ENCODE measurements around the gene TTC29.
"Not testable (repeated sequence)": the region's sequence is repeated elsewhere in the genome, so short reads cannot be mapped to it uniquely, and the experiment has no call there.

TTC29 gene

DNA sequence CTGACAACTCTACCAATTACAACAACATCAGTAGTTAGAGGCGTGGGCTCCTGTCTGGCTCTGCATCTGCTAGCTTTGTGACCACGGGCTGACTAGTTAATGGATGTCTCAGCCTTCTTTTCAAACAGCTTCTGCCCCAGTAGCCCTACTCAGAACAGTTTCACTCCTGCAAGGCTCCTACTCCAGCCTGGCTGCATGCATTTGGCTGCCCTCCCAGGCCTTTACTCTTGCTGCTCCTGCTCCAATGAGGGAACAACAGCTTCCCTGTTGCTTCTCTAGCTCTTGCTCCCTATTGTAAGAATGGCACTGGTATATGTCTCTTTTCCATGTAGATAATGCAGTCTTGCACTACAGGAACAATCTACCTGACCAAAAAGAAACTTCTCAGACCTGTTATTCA, 93.3 kb downstream of the TTC29 start:
- no peak for DNase-seq

DNA sequence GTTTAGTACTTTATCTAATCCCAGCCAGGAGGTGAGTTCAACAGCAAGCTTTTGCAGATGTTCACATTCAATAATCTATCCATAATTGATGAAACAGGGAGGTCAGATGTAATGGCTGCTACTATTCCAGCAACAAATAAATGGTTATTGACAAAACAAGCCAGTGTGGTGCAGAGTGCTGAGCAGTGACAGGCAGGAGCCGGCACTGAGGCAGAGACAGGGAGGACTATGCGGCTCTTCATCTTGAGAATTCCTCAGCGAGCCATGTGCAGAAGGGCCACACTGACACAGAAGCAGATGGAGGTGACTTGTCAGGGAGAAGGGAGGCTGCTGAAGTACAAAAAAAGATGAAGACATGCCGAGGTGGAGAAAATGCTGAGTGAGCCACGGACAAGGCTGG, 98.3 kb downstream of the TTC29 start:
- DNase-seq: no peak

DNA sequence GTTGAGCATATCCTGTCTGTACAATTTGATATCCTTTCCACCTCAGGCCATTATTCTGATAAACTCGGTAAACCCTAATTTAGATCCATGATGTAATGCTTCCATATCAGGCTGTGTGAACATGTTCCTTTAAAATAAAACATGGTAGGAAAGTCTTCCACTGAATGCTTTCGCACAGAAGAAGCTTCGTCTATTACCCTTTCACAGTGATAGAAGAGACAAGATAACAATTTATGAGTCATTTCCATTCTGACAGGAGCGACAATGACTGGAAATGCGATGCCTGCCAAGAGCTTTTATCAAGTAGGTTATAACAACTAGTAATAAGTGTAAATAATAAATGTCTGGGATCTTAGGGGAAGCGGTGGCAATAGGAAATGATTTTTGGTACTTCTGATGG, 98.8 kb downstream of the TTC29 start:
- no peak for DNase-seq

DNA sequence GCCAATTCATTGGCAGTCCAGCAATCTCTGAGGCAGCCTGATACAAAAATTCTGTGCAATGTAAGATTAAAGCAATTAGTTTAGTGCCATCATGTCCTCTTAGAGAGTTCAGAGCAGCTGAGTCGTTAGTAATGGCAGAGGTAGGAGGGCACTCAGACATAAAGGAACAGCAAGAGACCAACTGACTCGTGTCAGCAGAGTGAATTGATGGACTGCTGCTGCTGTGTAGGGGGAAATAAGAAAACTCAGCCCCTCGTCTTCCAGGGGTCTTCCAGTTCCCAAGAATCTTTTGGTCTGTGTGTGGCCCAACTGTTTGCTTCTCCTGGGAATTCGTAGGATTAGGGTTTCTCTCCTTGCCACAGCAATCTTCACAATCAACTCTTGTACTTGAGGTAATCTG, 100.9 kb downstream of the TTC29 start:
- DNase-seq: no peak

DNA sequence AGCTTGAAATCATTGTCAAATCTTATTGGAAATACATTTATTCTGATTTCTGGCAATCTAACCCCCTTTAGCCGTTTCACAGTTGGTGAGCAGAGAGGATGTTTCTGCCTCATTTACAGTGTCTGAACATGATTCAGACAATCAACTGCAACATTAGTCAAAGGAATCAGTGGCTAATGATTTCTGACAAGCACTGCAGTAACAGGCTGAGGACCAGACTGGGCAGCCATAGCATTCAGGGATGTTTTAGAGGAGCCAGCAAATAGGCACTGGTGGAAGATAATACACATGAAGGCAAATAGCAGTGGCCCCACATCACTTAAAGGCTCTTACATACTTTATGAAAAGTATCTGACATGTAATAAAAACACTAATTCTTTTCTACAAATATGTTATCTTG, 102.8 kb downstream of the TTC29 start:
- no peak for DNase-seq

DNA sequence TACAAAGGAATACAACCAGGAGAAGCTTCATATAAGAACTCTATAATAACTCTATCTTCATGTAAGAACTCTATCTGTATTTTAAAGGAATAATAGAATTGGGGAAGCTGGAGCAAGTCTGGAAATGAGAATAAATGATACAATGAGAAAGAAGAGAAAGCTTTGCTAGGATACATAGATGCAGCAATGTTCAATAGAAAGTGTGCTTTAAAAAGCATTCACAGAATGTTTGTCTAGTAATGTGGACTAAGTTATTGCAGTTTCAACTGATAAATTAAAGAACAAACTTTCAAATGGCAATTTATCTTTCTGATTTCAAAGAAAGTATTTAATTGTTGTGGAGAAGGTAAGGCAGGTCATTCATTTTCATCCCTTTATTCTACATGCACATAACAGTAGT, 104.9 kb downstream of the TTC29 start:
- no peak for DNase-seq

DNA sequence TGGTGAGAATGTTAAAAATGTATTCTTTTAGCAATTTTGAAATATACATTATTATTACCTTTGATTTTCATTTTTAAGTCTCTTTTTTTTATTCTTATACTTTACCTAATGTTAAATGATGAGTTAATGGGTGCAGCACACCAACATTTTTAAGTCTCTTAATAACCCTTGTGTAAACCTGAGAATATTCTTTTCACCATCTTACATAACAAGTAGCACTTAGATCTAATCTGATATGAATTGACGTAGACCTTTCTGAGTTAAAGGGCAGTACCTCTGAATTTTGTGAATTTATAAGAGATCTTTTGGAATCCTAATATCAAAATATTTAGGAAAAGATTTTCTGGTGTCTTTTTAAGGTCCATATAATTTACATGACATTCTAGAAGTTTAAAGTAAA, 110.6 kb downstream of the TTC29 start:
- no peak for DNase-seq

DNA sequence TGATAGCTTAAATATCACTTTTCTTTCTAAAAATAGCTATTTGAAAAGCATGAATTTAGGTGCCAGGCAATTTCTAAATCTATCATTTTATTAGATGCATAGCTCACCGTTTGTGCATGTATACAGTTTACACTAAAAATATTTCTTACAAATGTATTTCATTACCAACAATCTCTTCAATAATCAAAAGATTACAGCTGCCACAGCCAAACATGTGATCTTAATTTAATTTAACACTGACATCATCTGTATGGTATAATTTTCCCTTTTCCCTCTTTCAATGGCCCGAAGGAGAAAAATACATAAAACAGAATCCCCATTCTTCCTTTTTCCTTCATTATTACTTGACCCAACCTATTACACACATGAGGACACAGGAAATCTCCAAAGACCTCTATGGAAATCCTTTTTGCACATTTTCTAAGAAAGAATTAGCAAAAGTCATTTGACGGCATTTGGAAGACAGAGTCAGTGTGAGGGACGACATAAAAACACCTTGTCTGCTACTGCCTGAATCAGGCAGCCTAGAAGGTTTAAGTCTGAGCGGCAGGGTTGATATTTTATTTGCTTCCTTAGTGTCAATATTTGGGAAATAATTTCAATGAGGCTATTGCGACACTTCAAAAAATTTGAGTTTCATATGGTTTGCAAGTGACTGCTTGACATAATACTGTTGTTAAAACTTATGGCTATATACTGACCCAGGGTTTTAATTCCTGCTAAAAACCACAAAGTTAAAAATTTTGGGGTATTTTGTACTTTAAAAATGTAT, 111.2 kb downstream of the TTC29 start:
- DNase-seq: no peak

DNA sequence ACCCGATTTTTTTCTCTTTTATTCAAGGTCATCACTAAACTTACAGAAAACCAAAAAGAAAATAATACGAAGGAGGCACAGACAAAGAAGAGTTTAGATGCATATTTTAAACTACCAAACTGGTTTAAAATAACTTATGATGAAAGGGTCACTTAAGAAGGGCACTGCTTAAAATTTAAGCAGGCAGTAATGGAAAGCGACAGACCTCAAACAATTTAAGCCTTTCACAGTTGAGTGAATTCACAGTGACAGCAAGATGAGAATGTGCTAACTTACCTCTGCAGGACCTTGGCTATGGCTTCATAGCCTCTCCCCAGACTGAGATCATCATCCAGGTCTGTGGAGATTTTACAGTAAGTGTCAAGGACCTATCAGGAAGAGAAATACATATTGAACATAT, 112.1 kb downstream of the TTC29 start:
- DNase-seq: no peak

DNA sequence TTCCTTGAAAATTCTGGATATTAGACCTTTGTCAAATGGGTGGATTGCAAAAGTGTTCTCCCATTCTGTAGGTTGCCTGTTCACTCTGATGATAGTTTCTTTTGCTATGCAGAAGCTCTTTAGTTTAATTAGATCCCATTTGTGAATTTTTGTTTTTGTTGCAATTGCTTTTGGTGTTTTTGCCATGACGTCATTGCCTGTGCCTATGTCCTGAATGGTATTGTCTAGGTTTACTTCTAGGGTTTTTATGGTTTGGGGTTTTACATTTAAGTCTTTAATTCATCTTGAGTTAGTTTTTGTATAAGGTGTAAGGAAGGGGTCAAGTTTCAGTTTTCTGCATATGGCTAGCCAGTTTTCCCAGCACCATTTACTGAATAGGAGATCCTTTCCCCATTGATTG, 122.7 kb downstream of the TTC29 start:
- DNase-seq: not testable (repeated sequence)

DNA sequence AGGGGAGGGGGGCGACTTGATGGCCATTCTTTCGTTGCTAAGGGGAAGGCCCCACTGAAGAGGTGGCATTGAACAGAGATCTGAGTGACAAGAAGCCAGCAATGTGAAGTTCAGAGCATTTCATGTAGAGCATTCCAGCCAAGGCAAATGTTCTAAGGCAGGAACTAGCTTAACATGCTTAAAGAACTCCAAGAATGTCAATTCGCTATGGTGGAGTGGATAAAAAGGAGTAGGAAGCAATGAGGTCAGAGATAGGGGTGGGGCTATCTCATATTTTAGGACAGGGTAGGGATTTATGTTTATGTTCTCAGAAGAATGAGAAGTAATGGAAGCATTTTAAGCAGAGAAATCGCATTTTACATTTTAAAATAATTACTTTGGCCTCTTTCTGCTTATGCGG, 130.9 kb downstream of the TTC29 start:
- no peak for DNase-seq

DNA sequence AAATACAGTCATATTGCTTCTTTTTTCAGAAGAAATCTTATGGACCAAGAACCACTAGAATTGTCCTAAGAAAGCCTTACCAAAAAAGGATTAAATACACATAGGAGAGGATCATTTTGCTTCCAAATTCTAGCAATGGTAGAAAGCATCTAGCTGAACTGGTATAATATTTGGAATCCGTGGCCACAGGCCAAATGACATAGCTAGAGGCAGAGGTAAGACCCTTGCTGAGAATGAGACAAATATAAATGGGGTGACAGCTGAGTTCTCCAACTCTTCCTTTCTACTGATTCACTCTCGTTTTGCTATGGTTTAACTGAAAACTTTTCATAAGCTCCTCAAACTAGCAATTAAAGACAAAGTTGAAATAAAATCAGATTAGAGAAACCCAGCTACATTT, 150.0 kb downstream of the TTC29 start:
- no peak for DNase-seq

DNA sequence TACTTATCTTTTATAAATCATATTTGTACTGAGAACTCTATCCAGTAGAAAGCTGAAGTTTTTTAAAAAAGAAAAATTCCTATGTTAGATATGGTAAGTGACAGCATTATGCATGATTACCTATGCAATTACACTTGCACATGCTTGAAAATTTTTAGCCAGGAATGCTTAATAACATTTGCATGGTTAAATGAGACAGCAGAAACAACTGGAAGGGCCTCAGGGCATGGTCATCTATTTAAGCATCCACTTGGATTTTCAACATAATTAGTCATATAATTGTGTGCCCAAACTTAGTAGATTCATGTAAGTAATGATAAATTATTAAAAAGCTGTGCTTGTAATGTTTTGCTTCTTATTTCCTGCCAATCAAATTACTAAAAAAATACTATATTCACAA, 151.9 kb downstream of the TTC29 start:
- DNase-seq: no peak

DNA sequence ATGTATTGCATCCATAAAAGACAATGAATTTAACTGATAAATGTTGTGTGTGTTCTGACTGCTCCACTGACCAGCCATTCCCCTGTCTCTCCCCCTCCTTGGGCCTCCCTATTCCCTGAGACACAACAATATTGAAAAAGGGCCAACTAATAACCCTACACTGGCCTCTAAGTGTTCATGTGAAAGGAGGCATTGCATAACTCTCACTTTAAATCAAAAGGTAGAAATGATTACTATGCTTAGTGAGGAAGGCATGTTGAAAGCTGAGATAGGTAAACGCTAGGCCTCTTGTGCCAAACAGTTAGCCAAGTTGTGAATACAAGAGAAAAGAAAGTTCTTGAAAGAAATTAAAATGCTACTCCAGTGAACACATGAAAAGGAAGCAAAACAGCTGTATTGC, 154.2 kb downstream of the TTC29 start:
- DNase-seq: no peak

DNA sequence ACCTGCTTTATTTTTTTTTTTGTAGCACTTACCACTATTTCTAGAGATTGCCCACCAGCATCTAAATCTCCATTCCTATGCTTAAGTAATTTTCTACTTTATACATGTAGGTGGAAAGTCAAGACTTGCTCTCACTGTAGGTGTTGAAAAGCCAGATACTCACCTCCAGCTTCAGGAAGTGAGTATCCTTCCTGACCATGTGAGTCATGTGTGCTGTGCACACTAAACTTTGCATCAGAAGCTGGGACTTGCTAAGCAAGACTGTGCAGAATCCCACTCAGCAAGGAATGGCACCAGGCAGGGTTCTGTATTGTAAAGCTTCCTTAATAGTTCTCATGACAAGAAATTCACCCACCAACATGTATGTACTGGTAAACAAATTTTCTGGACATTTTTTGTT, 155.1 kb downstream of the TTC29 start:
- DNase-seq: no peak

DNA sequence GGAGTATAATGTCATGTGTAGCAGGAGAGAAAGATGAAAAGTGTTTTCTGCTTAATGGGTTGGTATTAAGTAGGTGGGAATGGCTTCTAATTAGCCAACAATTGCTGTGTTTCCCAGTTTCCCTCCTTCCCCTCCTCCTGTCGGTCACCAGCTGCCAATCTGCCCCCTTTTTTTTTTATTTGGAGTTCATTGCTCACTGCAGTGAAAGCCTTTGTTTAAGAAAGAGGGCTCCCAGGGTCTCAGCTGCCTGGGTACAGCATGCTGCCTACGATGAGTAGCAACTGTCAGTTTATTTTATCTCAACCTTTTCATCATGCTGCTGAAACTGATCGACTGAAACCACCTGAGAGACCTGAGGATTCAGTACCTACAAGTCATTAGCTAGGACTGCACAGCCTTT, 157.9 kb downstream of the TTC29 start:
- no peak for DNase-seq

DNA sequence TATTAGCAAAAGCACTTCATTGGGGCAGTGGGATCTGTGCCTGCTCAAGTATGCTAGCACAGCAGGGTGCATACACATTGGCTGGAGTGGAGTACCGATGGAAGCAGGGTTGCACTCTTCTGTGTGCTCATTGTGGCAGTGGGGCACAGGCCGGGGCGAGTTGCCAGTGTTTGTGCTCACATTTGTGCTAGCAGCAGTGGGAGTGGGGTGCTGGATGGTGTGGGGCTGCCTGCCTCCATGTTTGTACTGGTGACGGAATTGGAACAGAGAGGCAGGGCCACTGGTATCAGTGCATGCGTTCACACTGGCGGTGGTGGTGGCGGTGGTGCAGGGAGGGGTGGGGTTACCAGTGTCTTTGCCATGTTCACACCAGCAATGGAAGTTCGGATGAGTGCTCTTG, 169.0 kb downstream of the TTC29 start:
- DNase-seq: no peak

DNA sequence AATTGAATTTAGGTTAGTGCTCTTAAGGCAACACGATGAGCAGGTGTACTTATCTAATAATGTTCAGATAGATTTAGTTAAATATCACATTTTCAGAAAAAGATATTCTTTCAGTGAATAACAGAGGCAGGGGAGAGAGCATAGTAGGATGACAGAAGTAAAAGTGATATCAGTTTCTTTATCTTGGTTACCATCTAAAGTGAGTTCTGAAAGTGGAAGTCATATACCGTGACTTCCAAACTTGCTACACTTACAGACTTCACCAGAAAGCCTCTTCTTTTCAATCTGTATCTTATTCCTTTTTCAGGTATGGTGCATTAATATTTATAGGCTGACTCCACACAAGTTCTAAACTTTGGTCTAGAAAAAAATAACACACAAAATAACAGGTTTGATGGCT, 182.1 kb downstream of the TTC29 start:
- no peak for DNase-seq

DNA sequence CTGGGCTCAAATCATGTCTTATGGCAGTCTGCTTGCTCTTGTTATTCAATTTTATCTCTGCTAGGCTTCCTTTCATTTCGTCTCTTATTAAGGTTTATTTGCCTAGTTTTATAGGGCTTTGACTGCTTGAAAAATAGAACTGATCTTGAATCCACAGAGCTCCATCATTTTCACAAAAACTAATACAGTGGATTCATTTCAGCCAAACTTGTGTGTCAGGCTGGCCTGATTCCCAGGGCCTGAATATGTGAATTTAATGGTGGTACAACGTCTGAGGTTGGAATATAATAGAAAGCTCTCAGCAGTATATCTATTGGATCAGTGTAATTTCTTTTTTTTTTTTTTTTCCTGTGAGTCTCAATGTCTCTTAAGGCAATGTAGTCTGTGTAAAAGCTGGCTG, 183.6 kb downstream of the TTC29 start:
- DNase-seq: no peak

DNA sequence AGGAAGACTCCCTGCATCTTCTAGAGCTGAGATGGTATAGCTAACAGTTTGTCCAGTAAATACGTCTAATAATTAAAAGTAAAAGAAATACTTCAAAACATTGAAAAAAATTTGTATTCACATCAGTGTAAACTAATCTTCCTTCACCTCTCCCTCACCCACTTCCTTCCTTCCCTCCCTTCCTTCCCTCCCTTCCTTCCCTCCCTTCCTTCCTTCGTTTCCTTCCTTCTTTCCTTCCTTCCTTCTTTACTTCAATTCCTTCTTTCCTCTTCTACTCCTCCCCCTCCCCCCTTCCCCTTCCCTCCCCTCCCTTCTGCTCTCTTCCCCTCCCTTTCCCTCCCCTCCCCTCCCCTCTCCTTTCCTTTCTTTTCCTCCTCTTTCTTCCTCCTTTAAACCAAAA, 203.2 kb downstream of the TTC29 start:
- DNase-seq: no peak

DNA sequence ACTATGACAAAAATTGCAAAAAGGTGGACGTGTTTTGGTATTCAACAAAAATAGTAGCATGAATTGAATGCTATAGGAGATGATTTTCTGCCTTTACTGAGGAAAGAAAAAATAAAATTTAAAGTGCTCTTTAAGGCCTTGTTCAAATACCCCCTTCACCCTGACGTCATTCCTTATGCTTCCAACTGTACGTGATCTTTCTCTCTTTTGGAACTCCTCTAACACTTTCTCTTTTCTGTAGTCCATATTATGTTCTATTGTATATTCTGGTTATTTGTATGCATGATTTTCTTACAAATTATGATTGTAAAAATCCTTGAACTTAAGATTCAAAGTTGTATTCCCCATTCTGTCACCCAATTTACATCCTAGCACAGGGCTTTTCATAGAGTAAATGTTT, 206.5 kb downstream of the TTC29 start:
- no peak for DNase-seq

DNA sequence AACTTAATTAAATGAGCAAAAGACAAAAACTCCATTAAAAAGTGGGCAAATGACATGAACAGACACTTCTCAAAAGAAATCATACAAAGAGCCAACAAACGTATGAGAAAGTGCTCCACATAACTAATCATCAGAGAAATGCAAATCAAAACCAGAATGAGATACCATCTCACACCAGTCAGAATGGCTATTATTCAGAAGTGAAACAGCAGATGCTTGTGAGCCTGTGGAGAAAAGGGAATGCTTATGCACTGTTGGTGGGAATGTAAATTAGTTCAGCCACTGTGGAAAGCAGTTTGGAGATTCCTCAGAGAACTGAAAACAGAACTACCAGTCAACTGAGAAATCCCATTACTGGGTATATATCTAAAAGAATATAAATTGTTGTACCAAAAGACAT, 222.1 kb downstream of the TTC29 start:
- DNase-seq: not testable (repeated sequence)

DNA sequence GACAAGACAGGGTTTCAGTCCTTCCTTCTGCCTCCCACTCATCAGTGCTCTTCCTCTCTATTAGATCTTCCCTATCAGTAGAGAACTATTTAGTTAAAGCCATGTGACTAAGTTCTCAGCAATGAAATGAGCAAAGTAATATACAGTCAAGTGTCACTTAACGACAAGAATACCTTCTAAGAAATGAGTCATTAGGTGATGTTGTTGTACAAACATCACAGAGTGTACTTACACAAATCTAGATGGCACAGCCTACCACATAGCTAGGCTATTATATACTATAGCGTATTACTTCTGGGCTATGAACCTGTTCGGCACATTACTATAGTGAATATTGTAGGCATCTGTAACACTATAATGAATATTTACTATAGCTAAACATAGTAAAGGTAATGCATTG, 235.7 kb downstream of the TTC29 start:
- no peak for DNase-seq

DNA sequence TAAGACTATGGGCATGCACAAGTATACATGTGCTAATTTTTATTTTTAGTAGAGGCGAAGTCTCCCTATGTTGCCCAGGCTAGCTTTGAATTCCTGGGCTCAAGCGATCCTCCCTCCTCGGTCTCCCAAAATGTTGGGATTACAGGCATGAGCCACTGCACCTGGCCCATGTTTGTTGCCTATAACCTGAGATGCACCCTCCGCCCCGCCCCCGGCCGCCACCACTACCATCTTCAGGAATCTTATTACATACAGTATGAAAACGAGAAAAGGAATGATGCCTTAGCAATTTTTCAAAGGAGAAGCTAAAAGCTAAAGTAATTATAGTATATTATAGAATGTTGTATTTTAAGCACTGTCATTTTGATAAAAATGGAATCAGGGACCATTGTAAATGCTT, 245.8 kb downstream of the TTC29 start:
- DNase-seq: no peak

DNA sequence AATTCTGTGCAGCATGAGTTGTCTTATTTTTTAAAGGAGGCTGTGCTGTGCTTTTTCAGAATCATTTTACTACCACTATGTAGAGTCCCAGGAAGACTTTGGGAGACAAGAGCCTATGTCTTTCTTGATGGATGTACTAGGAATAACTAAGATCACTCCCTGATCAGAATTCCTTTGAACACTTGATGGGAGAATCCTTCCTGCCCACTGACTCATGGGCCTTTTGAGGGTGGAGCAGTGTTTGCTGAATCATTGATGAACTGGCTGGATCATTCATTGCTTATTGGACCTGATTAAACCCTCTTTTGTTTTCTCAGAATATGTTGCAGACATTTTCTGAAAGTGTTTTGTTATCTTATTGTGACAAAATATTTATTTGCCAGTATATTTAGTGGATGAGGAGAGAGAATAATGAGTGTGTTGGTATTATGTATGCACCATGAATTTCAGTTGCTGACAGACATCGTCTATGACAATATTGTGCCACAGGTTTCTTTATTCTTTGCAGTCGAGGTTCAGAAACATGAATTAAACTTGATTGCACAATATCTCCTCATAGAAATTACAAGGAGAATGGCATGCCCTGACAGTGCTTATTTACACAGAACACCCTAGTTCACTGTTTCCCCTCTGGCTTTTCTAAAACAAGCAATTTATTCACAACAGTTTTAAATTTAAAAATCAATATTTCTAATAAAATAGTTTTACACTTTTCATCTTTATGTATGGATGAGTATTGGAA, 270.7 kb downstream of the TTC29 start:
- DNase-seq: no peak
